ENCODE measurements around the gene OTUD4.
"Not testable (repeated sequence)": the region's sequence is repeated elsewhere in the genome, so short reads cannot be mapped to it uniquely, and the experiment has no call there.

OTUD4 gene

GRCh38 chr4:145180298-145181090 lies at the start of gene OTUD4:
Gene OTUD4 (minus strand): TSS chr4:145180589. CDS start chr4:145179973, 616 bp downstream.
- peak; percentile 92 for DNase-seq (ENCODE audit: low read depth)

GRCh38 chr4:145223228-145223627 lies 42.8 kb upstream of the OTUD4 start:
- DNase-seq (ENCODE audit: low read depth): not testable (repeated sequence)

GRCh38 chr4:145221529-145221928 lies 41.1 kb upstream of the OTUD4 start:
- DNase-seq (ENCODE audit: low read depth): not testable (repeated sequence)

DNA sequence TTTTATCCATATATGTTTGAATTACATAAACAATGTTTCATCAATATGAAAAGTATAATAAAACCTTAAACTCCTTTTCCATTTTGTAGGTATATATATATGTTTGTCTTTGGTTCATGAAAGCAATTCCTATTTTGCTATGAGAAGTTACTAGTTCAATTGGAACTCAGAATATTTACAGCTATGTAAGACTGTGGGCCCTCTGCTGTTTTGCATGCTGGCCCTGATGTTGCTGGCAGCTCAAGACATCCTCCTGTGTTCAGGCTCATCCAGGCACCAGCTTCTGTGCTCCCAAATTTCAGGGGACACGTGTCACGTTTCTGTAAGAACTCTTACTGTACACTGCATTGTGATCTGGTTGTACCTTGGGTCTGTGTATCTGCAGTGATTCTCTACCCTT lies 38.7 kb upstream of the OTUD4 start:
- no peak for DNase-seq (ENCODE audit: low read depth)

DNA sequence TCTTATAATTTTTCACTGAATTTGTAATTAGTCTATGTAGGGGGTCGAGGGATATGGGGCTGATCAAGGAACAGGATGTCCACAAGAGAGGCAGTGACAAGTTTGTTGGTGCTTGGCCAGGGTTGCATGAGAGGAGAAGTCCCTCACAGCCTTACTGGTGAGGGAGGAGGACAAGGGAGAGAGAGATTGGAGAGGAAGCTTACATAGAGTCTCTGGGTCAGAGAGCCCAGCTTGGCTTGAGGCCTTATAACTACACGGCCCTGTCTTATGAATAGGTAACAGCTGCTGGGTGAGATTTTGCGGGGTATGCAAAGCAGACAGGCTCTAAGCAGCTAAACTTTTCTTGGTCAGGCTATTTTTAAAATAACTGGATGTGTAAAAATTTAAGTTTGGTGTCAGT lies 37.9 kb upstream of the OTUD4 start:
- no peak for DNase-seq (ENCODE audit: low read depth)

GRCh38 chr4:145217349-145217748 lies 37.0 kb upstream of the OTUD4 start:
- no peak for DNase-seq (ENCODE audit: low read depth)

- peak; percentile 42 for DNase-seq (ENCODE audit: low read depth)
These were observed 36.1 kb upstream of the OTUD4 start for GRCh38 chr4:145216535-145216934.

GRCh38 chr4:145213245-145213644 lies 32.9 kb upstream of the OTUD4 start:
- no peak for DNase-seq (ENCODE audit: low read depth)

DNA sequence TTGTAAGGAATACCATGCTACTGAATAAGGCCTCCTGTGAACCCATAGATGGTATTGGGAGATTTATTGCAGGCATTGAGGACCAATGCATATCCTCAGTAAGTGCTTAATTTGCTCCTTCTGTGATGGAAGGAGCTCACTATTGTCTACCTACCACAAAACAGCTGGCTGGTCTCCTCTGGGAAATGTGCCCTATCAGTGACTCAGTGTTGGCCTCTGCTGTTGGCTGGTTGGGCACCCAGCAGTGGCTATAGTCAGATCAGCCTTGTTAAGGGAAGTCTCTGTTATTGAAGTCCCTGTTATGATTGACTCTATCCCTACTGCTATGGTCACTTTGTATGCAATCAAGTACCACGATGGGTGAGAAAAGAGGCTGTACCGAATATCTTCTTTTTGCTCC lies 27.5 kb upstream of the OTUD4 start:
- no peak for DNase-seq (ENCODE audit: low read depth)

- no peak for DNase-seq (ENCODE audit: low read depth)
These were observed 23.0 kb upstream of the OTUD4 start for GRCh38 chr4:145203410-145203809.

DNA sequence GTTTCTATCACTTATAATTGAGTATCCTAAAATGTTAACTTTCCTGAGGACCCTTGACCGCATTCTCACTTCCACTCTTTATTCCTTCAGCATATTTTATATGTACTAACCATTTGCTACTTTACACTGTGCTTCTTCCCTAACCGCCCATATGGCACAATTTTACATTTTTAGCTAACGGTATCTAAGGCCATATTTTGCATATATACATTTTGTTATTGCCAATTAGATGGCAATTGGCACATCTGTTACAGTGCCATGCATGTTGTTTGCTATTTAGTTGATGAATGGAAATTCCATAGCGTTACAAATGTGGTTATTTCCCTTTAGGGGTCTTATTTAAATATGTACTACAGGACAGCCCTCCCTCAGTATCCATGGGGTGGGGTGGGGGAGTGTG lies 20.0 kb upstream of the OTUD4 start:
- no peak for DNase-seq (ENCODE audit: low read depth)

DNA sequence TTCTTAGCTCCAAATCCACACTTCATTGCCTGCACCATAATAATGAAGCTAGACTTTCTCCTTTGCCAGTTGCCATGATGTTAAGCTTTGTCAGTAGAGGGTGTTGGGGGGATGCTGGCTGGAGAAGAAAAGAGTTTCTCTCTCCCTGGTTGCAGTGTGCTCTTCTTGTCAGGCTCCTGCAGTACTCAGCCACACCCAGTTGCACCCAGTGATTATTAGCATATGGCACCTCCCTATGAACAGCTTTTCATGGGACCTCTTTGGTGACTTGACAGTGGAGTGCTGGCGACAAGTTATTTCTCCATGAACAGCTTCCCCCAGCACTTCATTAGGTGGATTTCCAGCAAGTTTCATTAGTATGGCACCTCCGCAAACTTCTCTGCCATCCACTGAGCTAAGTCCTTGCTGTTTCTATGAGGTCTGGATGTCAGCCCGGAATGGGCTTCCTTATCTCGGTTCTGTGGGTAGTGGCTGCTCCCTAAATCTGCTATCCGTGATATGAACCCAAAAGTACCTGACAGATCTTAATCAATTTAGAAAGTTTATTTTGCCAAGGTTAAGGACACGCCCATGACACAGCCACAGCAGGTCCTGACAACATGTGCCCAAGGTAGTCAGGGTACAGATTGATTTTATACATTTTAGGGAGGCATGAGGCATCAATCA lies 18.8 kb upstream of the OTUD4 start:
- no peak for DNase-seq (ENCODE audit: low read depth)

- no peak for DNase-seq (ENCODE audit: low read depth)
These were observed 16.4 kb upstream of the OTUD4 start for GRCh38 chr4:145196747-145197146.

DNA sequence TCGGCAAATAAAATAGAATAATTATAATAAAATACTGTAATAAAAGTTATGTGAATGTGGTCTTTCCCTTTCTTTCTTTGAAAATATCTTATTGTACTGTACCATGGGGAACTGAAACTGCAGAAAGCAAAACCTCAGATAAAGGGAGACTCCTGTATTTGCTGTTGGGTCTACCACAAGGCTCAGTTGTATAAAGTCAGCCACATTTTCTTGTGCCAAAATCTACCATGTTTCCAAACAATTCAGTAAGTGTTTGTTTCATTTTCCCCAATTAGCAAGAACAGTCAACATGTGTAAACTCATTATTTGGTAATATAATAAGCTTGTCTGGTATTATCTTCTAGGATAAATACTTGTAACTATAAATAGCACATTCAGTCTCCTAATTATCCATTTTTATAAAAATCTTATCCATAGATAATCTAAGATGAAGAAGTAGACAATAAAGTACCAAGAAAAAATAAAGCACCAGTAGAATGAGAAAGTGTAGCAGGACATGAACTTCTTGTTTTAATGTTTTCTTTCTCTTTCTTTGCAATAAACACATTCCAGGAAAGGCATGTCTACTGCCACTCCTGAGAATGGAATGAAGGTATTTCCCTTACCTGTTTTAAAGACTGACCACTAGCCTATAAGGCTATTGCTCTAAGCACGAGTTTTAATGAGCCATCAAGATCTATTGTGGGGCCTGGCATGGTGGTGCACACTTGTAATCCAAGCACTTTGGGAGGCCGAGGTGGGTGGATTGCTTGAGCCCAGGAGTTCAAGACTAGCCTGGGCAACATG lies 15.0 kb upstream of the OTUD4 start:
- no peak for DNase-seq (ENCODE audit: low read depth)

GRCh38 chr4:145189981-145190380 lies 9.6 kb upstream of the OTUD4 start:
- no peak for DNase-seq (ENCODE audit: low read depth)

DNA sequence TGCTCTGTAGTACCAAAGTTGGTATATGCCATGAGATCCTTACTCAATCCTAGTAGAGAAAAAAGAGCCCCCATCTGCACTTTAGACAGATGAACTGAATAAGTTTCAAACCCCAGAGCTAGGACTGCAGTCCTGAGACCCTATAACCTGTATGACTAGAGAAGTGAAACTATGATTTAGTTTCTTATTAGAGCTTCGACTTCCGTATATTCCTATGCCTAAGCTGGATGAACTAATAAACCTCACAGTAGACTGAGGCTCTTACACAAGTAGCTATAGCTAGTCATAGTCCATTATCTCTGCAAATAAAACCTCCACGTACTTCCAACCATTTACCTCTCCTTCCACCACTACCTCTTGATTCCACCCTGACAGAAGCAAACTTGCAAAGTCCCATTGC lies 6.3 kb upstream of the OTUD4 start:
- DNase-seq (ENCODE audit: low read depth): no peak

GRCh38 chr4:145183581-145183980 lies 3.2 kb upstream of the OTUD4 start:
- DNase-seq (ENCODE audit: low read depth): no peak

DNA sequence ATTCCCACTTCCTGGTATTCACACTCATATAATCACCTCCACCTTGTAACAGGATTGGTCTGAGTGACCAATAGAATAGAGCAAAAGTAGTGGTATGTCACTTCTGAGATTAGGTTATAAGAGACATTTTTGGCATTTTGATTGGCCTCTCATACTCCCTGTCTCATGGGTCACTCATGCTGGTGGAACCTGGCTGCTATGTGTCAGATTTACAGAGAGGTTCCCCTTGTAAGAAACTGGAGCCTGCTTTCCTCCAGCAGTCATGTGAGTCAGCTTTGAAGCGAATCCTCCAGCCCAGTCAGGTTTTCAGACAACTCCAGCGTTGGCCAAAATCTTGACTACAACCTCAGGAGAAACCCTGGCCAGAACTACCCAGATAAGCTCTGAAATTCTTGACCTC lies 2.6 kb upstream of the OTUD4 start:
- no peak for DNase-seq (ENCODE audit: low read depth)

GRCh38 chr4:145182222-145182621 lies 1.8 kb upstream of the OTUD4 start:
- no peak for DNase-seq (ENCODE audit: low read depth)

DNA sequence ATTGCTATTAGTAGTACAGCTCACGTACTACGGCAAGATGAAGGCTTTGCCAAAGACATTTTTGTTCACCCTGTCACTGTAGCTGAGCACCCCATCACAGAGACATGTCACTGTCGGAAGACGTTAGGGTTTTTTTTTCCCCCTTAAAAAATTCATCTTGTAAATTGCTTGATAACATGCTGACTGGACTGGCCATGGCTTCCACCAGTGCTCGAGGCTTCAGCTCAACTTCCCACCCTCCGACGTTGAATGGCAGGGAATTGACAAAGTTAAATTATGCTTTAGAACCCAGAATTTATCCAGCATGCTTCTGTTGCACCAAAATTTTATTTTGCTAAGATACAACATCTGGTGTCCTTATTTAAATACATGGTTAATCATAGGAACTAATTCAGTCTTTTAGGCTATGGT lies 707 bp upstream of the OTUD4 start:
- no peak for DNase-seq (ENCODE audit: low read depth)

GRCh38 chr4:145179861-145180297 lies 510 bp downstream of the OTUD4 start:
- DNase-seq (ENCODE audit: low read depth): peak; percentile 21

GRCh38 chr4:145179281-145179860 lies 1.0 kb downstream of the OTUD4 start:
- DNase-seq (ENCODE audit: low read depth): peak; percentile 36
